DOHH2 (cell line): ENCODE data around the gene CCDC85C.

Source experiments
- CTCF ChIP-seq: fragments of 200-600 bp; sonication (generic); IDR thresholded peaks from one replicate; pipeline ENCODE4 v1.5.1; 2014; ENCODE audit warnings: antibody characterized with exemption, mild to moderate bottlenecking, low read depth, low read length; ENCODE audit not compliant: poor library complexity, severe bottlenecking
- EZH2phosphoT487 ChIP-seq: fragments of 200-600 bp; sonication (generic); IDR thresholded peaks from 2 replicates; pipeline ENCODE4 v1.6.1; 2017; ENCODE audit warnings: borderline replicate concordance, mild to moderate bottlenecking, antibody characterized with exemption, low read length, moderate library complexity, mixed read lengths

GRCh38 chr14:99479906-99480869, 123.8 kb downstream of the CCDC85C start, which contains the start of gene SETD3:
- TF ChIP-seq EZH2phosphoT487 (no peak), CTCF (no peak)
